Stomach smooth muscle (tissue), 2 donors: ENCODE results near the gene MGST1.
"Not testable (repeated sequence)": the region's sequence is repeated elsewhere in the genome, so short reads cannot be mapped to it uniquely, and the experiment has no call there.

Experiments used
- H3K27ac ChIP-seq: one replicate; pipeline ENCODE4 v1.7.0; 2013; ENCODE audit warnings: mild to moderate bottlenecking, low read length, inconsistent platforms
- H3K27me3 ChIP-seq, 2 donors: one replicate each; pipeline ENCODE4 v1.7.0; 2013; ENCODE audit warnings: low read length in 2 of 2; ENCODE audit not compliant: insufficient read depth in 2 of 2, control insufficient read depth in 1 of 2
- H3K36me3 ChIP-seq, 2 donors: one replicate each; pipeline ENCODE4 v1.7.0; 2013; ENCODE audit warnings: low read length in 2 of 2; ENCODE audit not compliant: control insufficient read depth in 2 of 2, insufficient read depth in 2 of 2
- H3K4me1 ChIP-seq: one replicate; pipeline ENCODE4 v1.7.0; 2013; ENCODE audit warnings: low read length; ENCODE audit not compliant: control insufficient read depth, insufficient read depth
- H3K4me3 ChIP-seq, 2 donors: one replicate each; pipeline ENCODE4 v1.7.0; 2013; ENCODE audit warnings: low read length in 2 of 2
- H3K9ac ChIP-seq, 2 donors: one replicate each; pipeline ENCODE4 v1.7.0; 2013; ENCODE audit warnings: low read length in 2 of 2, mild to moderate bottlenecking in 1 of 2
- H3K9me3 ChIP-seq, 2 donors: one replicate each; pipeline ENCODE4 v1.7.0; 2013; ENCODE audit warnings: low read length in 2 of 2; ENCODE audit not compliant: control insufficient read depth in 2 of 2
- donor health status: healthy.
- donor health status: Pancreatic carcinoma.

The MGST1 gene

DNA sequence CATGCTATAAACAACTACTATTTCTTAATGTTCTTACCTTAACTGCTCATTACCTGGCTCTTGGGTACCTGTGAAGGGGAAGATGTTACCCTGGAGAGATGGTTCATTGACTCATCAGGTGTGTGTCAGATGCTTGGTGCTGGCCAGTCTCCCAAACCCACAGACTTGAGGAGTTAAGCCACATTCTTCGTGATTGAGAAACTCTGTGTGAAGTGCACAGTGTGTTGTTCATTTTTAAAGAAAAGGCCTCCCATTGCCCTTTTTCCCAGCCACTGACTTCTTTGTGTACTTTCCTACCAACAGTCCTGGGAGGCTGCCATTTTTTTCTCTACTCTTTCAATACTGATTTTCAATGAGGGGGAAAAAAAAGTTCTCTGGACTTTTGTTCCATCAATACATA, 3.2 kb downstream of the MGST1 start:
- H3K4me3 ChIP-seq: no peak overlapping the region
- no peak overlapping the region for H3K9ac ChIP-seq
- no peaks in the 10 kb centered on the region for H3K9me3 ChIP-seq
- no peaks in the 10 kb centered on the region for H3K36me3 ChIP-seq
- H3K27me3 ChIP-seq: no peaks in the 10 kb centered on the region
- H3K4me1 ChIP-seq: no peaks in the 10 kb centered on the region
- H3K27ac ChIP-seq: no peak overlapping the region

GRCh38 chr12:16352481-16352880, 5.0 kb downstream of the MGST1 start:
- no peaks in the 10 kb centered on the region for H3K4me1 ChIP-seq
- no peak overlapping the region for H3K27ac ChIP-seq
- H3K27me3 ChIP-seq: no peaks in the 10 kb centered on the region
- no peak overlapping the region for H3K9ac ChIP-seq
- H3K9me3 ChIP-seq: no peaks in the 10 kb centered on the region
- H3K4me3 ChIP-seq: no peak overlapping the region
- H3K36me3 ChIP-seq: no peaks in the 10 kb centered on the region

DNA sequence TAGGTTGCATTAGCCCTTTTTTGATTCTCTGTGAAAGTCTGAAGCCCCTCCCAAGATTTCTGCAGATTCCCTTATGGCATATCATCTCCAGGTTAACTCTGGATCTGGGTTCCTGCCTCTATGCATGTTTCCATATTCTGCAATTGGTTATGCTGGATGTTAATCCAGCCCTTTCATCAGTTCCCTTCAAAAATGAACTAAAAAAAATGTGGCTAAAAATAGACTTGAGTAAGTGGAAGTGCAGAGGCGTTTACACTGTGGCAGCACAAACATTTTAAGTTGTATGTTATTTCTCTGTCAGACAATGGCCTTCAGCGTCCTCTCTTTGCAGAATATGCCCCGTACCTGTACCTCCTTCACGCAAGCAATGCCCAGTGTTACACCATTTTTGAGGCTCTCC, 11.4 kb downstream of the MGST1 start:
- Histone ChIP-seq H3K4me1 (no peaks in the 10 kb centered on the region), H3K27ac (no peak overlapping the region), H3K4me3 (no peak overlapping the region), H3K9me3 (no peaks in the 10 kb centered on the region), H3K27me3 (no peaks in the 10 kb centered on the region), H3K36me3 (no peaks in the 10 kb centered on the region), H3K9ac (no peak overlapping the region)

DNA sequence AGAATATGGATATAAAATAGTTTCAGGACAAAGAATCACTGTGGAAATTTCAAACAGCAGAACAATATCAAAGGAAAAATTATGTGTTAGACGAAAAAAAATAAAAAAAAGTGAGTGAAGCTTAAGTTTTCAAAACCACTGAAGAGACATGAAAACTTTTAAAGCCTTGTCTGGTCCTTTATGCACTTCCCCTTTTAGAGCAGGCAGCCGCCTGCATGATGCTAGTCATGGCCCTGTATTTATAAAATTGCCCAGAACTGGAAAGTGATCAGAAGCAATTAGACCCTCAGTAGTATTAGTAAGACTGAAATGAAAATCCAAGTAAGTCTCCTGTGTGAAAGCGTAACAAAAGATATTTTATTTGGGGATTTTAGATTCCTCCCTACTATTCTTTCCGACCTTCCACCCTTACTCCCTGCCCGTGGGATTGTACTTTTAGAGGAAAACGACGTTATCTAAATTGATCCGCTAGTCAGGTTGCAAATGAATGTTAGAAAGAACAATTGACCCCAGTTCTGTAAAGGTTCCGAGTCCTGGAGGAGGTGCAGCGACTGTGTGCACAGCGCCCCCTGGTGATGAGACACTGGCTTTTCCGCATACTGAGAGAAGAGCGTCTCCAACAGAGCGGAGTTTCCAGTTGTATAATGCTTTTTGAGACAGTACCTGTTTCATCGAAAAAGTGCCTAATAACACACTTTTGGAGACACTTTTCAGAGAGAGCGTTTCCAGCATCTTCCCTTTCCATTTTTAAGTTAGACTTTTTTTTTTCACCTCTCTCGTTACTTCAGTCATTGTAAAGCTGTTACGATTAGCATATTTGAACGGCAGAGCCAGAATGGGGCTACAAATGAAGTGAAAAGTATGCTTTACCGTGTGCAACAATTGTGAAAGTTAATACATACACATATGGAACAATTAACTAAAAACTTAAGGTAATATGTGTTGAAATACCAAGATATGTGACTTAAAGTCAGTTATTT, 12.4 kb downstream of the MGST1 start:
- Histone ChIP-seq H3K9ac (no peak overlapping the region), H3K9me3 (no peaks in the 10 kb centered on the region), H3K27me3 (no peaks in the 10 kb centered on the region), H3K4me1 (no peaks in the 10 kb centered on the region), H3K36me3 (no peaks in the 10 kb centered on the region), H3K27ac (no peak overlapping the region), H3K4me3 (no peak overlapping the region)

DNA sequence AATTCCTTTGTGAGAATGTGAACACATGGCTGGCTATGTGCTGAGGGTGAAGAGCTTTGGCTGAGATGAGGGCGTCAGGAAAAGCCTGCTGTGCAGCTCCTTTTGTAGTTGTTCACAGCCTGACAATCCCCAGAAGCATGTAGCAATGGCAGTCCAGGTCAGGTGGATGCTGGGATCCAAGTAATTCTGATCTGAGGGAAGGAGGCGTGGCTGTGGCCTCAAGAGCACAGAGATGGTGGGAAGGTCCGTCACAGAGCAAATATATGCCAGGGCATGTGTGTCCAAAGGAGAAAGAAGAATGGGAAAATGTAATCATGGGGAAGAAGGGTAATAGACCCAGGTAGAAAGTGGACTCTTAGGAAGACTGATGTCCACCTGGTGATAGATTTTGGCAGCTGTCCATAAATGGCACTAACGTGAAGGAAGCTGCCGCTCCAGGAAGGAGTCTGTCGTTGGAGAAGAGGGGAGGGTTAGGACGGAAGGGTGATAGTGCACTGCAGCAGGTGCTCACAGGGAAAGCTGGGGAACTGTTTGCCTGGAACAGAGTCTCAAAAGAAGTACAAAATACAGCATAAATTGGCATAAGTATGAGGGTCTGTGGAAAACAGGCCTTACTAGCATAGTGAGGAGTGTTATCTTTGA, 13.8 kb downstream of the MGST1 start:
- no peak overlapping the region for H3K4me3 ChIP-seq
- no peaks in the 10 kb centered on the region for H3K36me3 ChIP-seq

GRCh38 chr12:16362550-16362949, 15.1 kb downstream of the MGST1 start:
- Histone ChIP-seq H3K4me1 (no peaks in the 10 kb centered on the region), H3K9ac (no peak overlapping the region), H3K36me3 (no peaks in the 10 kb centered on the region), H3K27me3 (no peaks in the 10 kb centered on the region), H3K9me3 (no peaks in the 10 kb centered on the region), H3K27ac (no peak overlapping the region), H3K4me3 (no peak overlapping the region)

More for the DNA sequence above, 13.8 kb downstream of the MGST1 start:
- Histone ChIP-seq H3K27ac (no peak overlapping the region), H3K27me3 (no peaks in the 10 kb centered on the region), H3K4me1 (no peaks in the 10 kb centered on the region), H3K9me3 (no peaks in the 10 kb centered on the region), H3K9ac (no peak overlapping the region)

DNA sequence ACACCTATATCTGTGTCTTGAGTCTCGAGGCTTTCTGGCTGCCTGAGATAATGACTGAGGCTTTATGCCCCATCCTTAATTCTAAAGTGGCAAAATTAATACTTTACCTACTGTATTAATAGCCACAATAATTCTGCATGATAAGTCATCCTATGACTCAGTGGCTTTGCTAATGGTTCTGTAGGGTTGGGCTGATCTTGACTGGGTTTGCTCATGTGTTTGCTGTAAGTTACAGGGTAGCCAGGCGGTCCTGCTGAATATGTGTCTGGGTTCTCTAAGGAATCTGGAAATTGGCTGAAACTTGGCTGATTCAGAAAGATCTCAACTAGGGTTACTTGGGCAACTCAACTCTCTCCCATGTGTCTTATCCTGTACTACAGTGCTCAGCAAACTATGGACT, 21.7 kb downstream of the MGST1 start:
- no peak overlapping the region for H3K9ac ChIP-seq
- H3K36me3 ChIP-seq: no peaks in the 10 kb centered on the region
- H3K27me3 ChIP-seq: no peaks in the 10 kb centered on the region
- no peaks in the 10 kb centered on the region for H3K4me1 ChIP-seq
- H3K9me3 ChIP-seq: no peaks in the 10 kb centered on the region
- no peak overlapping the region for H3K4me3 ChIP-seq
- H3K27ac ChIP-seq: no peak overlapping the region

GRCh38 chr12:16370096-16370495, 22.7 kb downstream of the MGST1 start:
- Histone ChIP-seq H3K27ac (no peak overlapping the region), H3K9me3 (no peaks in the 10 kb centered on the region), H3K9ac (no peak overlapping the region), H3K36me3 (no peaks in the 10 kb centered on the region), H3K4me3 (no peak overlapping the region), H3K27me3 (no peaks in the 10 kb centered on the region), H3K4me1 (no peaks in the 10 kb centered on the region)

GRCh38 chr12:16382652-16383312, 35.3 kb downstream of the MGST1 start:
- not testable (repeated sequence) for H3K36me3 ChIP-seq, H3K9ac ChIP-seq, H3K9me3 ChIP-seq, H3K4me1 ChIP-seq, H3K27ac ChIP-seq, H3K4me3 ChIP-seq, H3K27me3 ChIP-seq

DNA sequence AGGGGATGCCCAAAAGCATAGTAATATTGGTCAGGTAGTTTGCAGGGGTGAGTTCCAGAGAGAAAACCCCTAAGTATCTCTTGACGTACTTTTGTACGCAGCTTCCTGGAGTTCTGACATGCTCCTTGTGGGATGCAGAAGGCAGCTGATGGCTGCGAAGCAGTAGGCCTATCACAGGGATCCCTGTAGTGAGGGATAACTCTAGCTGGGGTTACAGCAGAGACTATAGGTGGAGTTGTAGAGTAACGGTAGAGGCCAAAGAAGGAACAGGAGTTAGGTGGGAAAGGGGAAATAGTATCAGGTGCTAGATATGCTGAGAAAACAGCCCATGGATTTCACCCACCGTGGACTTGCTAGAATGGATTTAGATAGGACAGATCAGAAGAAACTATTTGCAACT, 37.3 kb downstream of the MGST1 start:
- Histone ChIP-seq H3K27ac (no peak overlapping the region), H3K4me1 (no peaks in the 10 kb centered on the region), H3K4me3 (no peak overlapping the region), H3K9ac (no peak overlapping the region), H3K36me3 (no peaks in the 10 kb centered on the region), H3K9me3 (no peaks in the 10 kb centered on the region), H3K27me3 (peaks cover 0 to 6% of the 10 kb centered on the region in 2 donors)
